Upper lobe of left lung (tissue), 4 donors: ENCODE measurements around the gene SYNGAP1.

Source experiments
- CTCF ChIP-seq, 6 experiments: fragments of 450-650 bp in 4 of 6; fragments of 200-600 bp in 2 of 6; sonication (generic) in 2 of 6; IDR thresholded peaks; one replicate each; pipeline ENCODE4 v1.5.1; 2016 to 2019; ENCODE audit warnings: antibody characterized with exemption in 6 of 6
- EP300 ChIP-seq, 4 donors: sonication (generic); formaldehyde crosslinking; IDR thresholded peaks; one replicate each; pipeline ENCODE4 v1.5.1; 2017; ENCODE audit warnings: antibody characterized with exemption in 4 of 4, control low read depth in 2 of 4
- POLR2A ChIP-seq, 4 donors: fragments of 450-650 bp; IDR thresholded peaks; one replicate each; pipeline ENCODE4 v1.5.1; 2016 to 2017; ENCODE audit warnings: antibody characterized with exemption in 4 of 4, mild to moderate bottlenecking in 2 of 4

DNA sequence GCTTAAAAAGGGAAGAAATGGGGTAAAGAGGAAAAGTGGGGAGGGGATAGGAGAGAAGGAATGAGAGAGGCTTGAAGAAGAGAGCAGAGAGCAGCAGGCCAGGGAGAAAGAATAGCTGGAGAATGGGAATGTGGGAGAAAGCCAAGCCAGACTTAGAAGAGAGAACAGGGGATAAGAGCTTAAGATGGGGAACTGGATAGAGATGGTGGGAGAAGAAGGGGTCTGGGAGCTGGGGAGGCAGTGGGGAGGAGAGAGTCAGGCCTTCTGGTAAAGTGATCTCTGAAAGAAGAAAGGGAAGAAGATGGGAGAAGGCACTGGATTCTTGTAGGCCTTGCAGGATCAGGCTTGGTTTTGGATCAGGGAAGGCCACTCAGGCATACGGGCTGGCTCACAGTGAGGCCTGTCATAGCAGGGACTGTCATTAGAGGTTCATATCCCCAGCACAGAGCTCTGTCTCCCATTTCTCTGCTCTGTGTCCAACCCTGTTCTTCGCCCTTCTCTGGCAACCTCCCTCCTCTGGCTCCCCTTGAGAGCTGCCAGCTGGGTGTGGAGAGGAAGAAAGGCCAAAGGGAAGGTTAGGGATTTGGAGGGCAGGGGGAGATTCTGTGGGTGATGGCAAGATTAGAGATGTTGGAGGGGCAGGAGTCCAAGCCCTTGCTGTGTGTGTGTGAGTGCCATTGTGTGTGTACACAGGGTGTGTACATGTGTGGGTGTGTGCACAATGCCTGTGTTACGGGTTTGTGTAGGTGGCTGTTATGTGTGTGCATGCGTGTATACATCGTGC lies 9.3 kb downstream of the SYNGAP1 start:
- TF ChIP-seq CTCF (IDR thresholded peaks at IDR 0.05), result peak in 1 of 6 experiments; percentile 0
- no peak for TF ChIP-seq POLR2A (IDR thresholded peaks at IDR 0.05)
- no peak for TF ChIP-seq EP300 (IDR thresholded peaks at IDR 0.05)
